Measurements from ENCODE around the gene MED10. TPM values are rescaled to one million over a fixed set of nuclear protein-coding genes. Genes with fewer than 3 reads are reported as not detected.
A peak's percentile ranks its signal among the peaks of the same experiment; 100 is the strongest.

Gene MED10
- polyA plus RNA-seq, 4 donors = 37.6 to 43.8 (median 40.8) TPM

- no peak overlapping the region for H3K4me3 ChIP-seq (ENCODE audit: low read depth in 1 of 3, low read length in 3 of 3)
Measured at GRCh38 chr5:6355294-6355693, 23.1 kb downstream of the MED10 start.

GRCh38 chr5:6354848-6355247 is 23.5 kb downstream of the MED10 start:
- Histone ChIP-seq H3K9me3 (ENCODE audit: control insufficient read depth in 2 of 2, insufficient read depth in 1 of 2, low read depth in 1 of 2, low read length in 1 of 2) (no peaks in the 10 kb centered on the region), H3K27ac (ENCODE audit: low read depth in 1 of 3, low read length in 2 of 3) (no peak overlapping the region), H3K36me3 (ENCODE audit: control insufficient read depth in 3 of 3, insufficient read depth in 2 of 3, low read depth in 1 of 3, low read length in 3 of 3) (peaks cover 0 to 4% (median 0%) of the 10 kb centered on the region in 3 donors), H3K4me1 (ENCODE audit: control insufficient read depth in 3 of 3, insufficient read depth in 2 of 3, low read depth in 1 of 3, low read length in 2 of 3) (no peaks in the 10 kb centered on the region), H3K4me3 (ENCODE audit: low read depth in 1 of 3, low read length in 3 of 3) (no peak overlapping the region), H3K27me3 (ENCODE audit: control insufficient read depth in 3 of 3, insufficient read depth in 3 of 3, low read length in 3 of 3) (no peaks in the 10 kb centered on the region)
- WGBS, 3 donors = 52 to 86% (median 74%) methylated on average over 3 of the region's 3 CpGs
- FAIRE-seq (no peak), DNase-seq (no peak)

More at GRCh38 chr5:6355294-6355693, 23.1 kb downstream of the MED10 start:
- Histone ChIP-seq H3K4me1 (ENCODE audit: control insufficient read depth in 3 of 3, insufficient read depth in 2 of 3, low read depth in 1 of 3, low read length in 2 of 3) (no peaks in the 10 kb centered on the region), H3K9me3 (ENCODE audit: control insufficient read depth in 2 of 2, insufficient read depth in 1 of 2, low read depth in 1 of 2, low read length in 1 of 2) (no peaks in the 10 kb centered on the region), H3K36me3 (ENCODE audit: control insufficient read depth in 3 of 3, insufficient read depth in 2 of 3, low read depth in 1 of 3, low read length in 3 of 3) (peaks cover 0 to 5% (median 0%) of the 10 kb centered on the region in 3 donors), H3K27ac (ENCODE audit: low read depth in 1 of 3, low read length in 2 of 3) (no peak overlapping the region), H3K27me3 (ENCODE audit: control insufficient read depth in 3 of 3, insufficient read depth in 3 of 3, low read length in 3 of 3) (no peaks in the 10 kb centered on the region)
- FAIRE-seq = no peak
- no peak for DNase-seq
- 62 to 76% (median 75%) methylated on average over 5 to 6 of the region's 6 CpGs for WGBS, 3 donors

- FAIRE-seq (no peak), DNase-seq (no peak)
- H3K4me3 ChIP-seq (ENCODE audit: low read depth in 1 of 3, low read length in 3 of 3) = no peak overlapping the region
- H3K27ac ChIP-seq (ENCODE audit: low read depth in 1 of 3, low read length in 2 of 3) = no peak overlapping the region
- H3K4me1 ChIP-seq (ENCODE audit: control insufficient read depth in 3 of 3, insufficient read depth in 2 of 3, low read depth in 1 of 3, low read length in 2 of 3) = no peaks in the 10 kb centered on the region
- WGBS, 3 donors = 82 to 89% (median 89%) methylated on average over 13 of the region's 13 CpGs
- no peaks in the 10 kb centered on the region for H3K27me3 ChIP-seq (ENCODE audit: control insufficient read depth in 3 of 3, insufficient read depth in 3 of 3, low read length in 3 of 3)
- no peaks in the 10 kb centered on the region for H3K9me3 ChIP-seq (ENCODE audit: control insufficient read depth in 2 of 2, insufficient read depth in 1 of 2, low read depth in 1 of 2, low read length in 1 of 2)
- peaks cover 0 to 2% (median 0%) of the 10 kb centered on the region in 3 donors for H3K36me3 ChIP-seq (ENCODE audit: control insufficient read depth in 3 of 3, insufficient read depth in 2 of 3, low read depth in 1 of 3, low read length in 3 of 3)
Measured at GRCh38 chr5:6353602-6354302, 24.6 kb downstream of the MED10 start.

- H3K27me3 ChIP-seq (ENCODE audit: control insufficient read depth in 3 of 3, insufficient read depth in 3 of 3, low read length in 3 of 3) = no peaks in the 10 kb centered on the region
- H3K4me1 ChIP-seq (ENCODE audit: control insufficient read depth in 3 of 3, insufficient read depth in 2 of 3, low read depth in 1 of 3, low read length in 2 of 3) = no peaks in the 10 kb centered on the region
- no peaks in the 10 kb centered on the region for H3K36me3 ChIP-seq (ENCODE audit: control insufficient read depth in 3 of 3, insufficient read depth in 2 of 3, low read depth in 1 of 3, low read length in 3 of 3)
- 76 to 82% (median 79%) methylated on average over 18 of the region's 18 CpGs for WGBS, 3 donors
- H3K4me3 ChIP-seq (ENCODE audit: low read depth in 1 of 3, low read length in 3 of 3) = no peak overlapping the region
- no peak overlapping the region for H3K27ac ChIP-seq (ENCODE audit: low read depth in 1 of 3, low read length in 2 of 3)
- DNase-seq (no peak), FAIRE-seq (no peak)
- no peaks in the 10 kb centered on the region for H3K9me3 ChIP-seq (ENCODE audit: control insufficient read depth in 2 of 2, insufficient read depth in 1 of 2, low read depth in 1 of 2, low read length in 1 of 2)
Measured at GRCh38 chr5:6350277-6351090, 27.9 kb downstream of the MED10 start.

- peak in 1 of 2 donors; percentile 78 for DNase-seq
- 27 to 78% (median 49%) methylated on average over 19 of the region's 19 CpGs for WGBS, 3 donors
- H3K36me3 ChIP-seq (ENCODE audit: control insufficient read depth in 3 of 3, insufficient read depth in 2 of 3, low read depth in 1 of 3, low read length in 3 of 3) = no peaks in the 10 kb centered on the region
- FAIRE-seq = no peak
- H3K9me3 ChIP-seq (ENCODE audit: control insufficient read depth in 2 of 2, insufficient read depth in 1 of 2, low read depth in 1 of 2, low read length in 1 of 2) = no peaks in the 10 kb centered on the region
- no peaks in the 10 kb centered on the region for H3K4me1 ChIP-seq (ENCODE audit: control insufficient read depth in 3 of 3, insufficient read depth in 2 of 3, low read depth in 1 of 3, low read length in 2 of 3)
- H3K27ac ChIP-seq (ENCODE audit: low read depth in 1 of 3, low read length in 2 of 3) = no peak overlapping the region
- H3K27me3 ChIP-seq (ENCODE audit: control insufficient read depth in 3 of 3, insufficient read depth in 3 of 3, low read length in 3 of 3) = no peaks in the 10 kb centered on the region
- H3K4me3 ChIP-seq (ENCODE audit: low read depth in 1 of 3, low read length in 3 of 3) = no peak overlapping the region
Measured at GRCh38 chr5:6349387-6349786, 29.0 kb downstream of the MED10 start.

- H3K36me3 ChIP-seq (ENCODE audit: control insufficient read depth in 3 of 3, insufficient read depth in 2 of 3, low read depth in 1 of 3, low read length in 3 of 3) = no peaks in the 10 kb centered on the region
- DNase-seq (no peak), FAIRE-seq (no peak)
- no peaks in the 10 kb centered on the region for H3K4me1 ChIP-seq (ENCODE audit: control insufficient read depth in 3 of 3, insufficient read depth in 2 of 3, low read depth in 1 of 3, low read length in 2 of 3)
- no peak overlapping the region for H3K4me3 ChIP-seq (ENCODE audit: low read depth in 1 of 3, low read length in 3 of 3)
- no peaks in the 10 kb centered on the region for H3K9me3 ChIP-seq (ENCODE audit: control insufficient read depth in 2 of 2, insufficient read depth in 1 of 2, low read depth in 1 of 2, low read length in 1 of 2)
- 94% methylated on average over 15 of the region's 15 CpGs for WGBS, 3 donors
- H3K27me3 ChIP-seq (ENCODE audit: control insufficient read depth in 3 of 3, insufficient read depth in 3 of 3, low read length in 3 of 3) = no peaks in the 10 kb centered on the region
- H3K27ac ChIP-seq (ENCODE audit: low read depth in 1 of 3, low read length in 2 of 3) = no peak overlapping the region
Measured at GRCh38 chr5:6348476-6349000, 29.8 kb downstream of the MED10 start.

GRCh38 chr5:6347673-6348072 is 30.7 kb downstream of the MED10 start:
- no peak for FAIRE-seq
- no peak for DNase-seq
- H3K9me3 ChIP-seq (ENCODE audit: control insufficient read depth in 2 of 2, insufficient read depth in 1 of 2, low read depth in 1 of 2, low read length in 1 of 2) = no peaks in the 10 kb centered on the region
- no peaks in the 10 kb centered on the region for H3K27me3 ChIP-seq (ENCODE audit: control insufficient read depth in 3 of 3, insufficient read depth in 3 of 3, low read length in 3 of 3)
- no peak overlapping the region for H3K4me3 ChIP-seq (ENCODE audit: low read depth in 1 of 3, low read length in 3 of 3)
- no peaks in the 10 kb centered on the region for H3K4me1 ChIP-seq (ENCODE audit: control insufficient read depth in 3 of 3, insufficient read depth in 2 of 3, low read depth in 1 of 3, low read length in 2 of 3)
- 91 to 94% (median 91%) methylated on average over 18 to 19 of the region's 19 CpGs for WGBS, 3 donors
- no peak overlapping the region for H3K27ac ChIP-seq (ENCODE audit: low read depth in 1 of 3, low read length in 2 of 3)
- H3K36me3 ChIP-seq (ENCODE audit: control insufficient read depth in 3 of 3, insufficient read depth in 2 of 3, low read depth in 1 of 3, low read length in 3 of 3) = no peaks in the 10 kb centered on the region

GRCh38 chr5:6347165-6347564 is 31.2 kb downstream of the MED10 start:
- Histone ChIP-seq H3K4me1 (ENCODE audit: control insufficient read depth in 3 of 3, insufficient read depth in 2 of 3, low read depth in 1 of 3, low read length in 2 of 3) (no peaks in the 10 kb centered on the region), H3K9me3 (ENCODE audit: control insufficient read depth in 2 of 2, insufficient read depth in 1 of 2, low read depth in 1 of 2, low read length in 1 of 2) (no peaks in the 10 kb centered on the region), H3K36me3 (ENCODE audit: control insufficient read depth in 3 of 3, insufficient read depth in 2 of 3, low read depth in 1 of 3, low read length in 3 of 3) (no peaks in the 10 kb centered on the region), H3K4me3 (ENCODE audit: low read depth in 1 of 3, low read length in 3 of 3) (no peak overlapping the region), H3K27me3 (ENCODE audit: control insufficient read depth in 3 of 3, insufficient read depth in 3 of 3, low read length in 3 of 3) (no peaks in the 10 kb centered on the region), H3K27ac (ENCODE audit: low read depth in 1 of 3, low read length in 2 of 3) (no peak overlapping the region)
- no peak for DNase-seq
- no peak for FAIRE-seq
- 89 to 99% (median 93%) methylated on average over 4 of the region's 4 CpGs for WGBS, 3 donors

Measured in small intestine (tissue), 7 donors.